ENCODE measurements around the gene DPYSL5.

Gene DPYSL5

DNA sequence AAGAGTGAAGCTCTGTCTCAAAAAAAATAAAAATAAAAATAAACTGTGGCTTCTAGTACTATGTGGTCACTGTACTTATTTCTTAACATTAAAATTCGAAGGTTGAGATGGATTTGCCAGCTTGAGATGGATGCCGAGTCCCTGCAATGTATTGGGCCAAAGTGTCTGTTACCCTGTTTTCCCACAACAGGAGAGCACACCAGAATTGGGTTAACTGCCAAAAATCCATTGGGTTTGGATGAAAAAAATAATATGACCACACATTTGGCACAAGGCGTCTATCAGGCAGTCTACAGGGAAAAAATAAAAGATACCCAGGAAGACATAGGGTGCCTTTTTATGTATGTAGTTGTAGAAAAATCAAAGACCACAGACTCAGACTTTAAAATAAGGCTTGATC is 103.3 kb downstream of the DPYSL5 start:
- peaks cover 18% of the 10 kb centered on the region for H3K27me3 ChIP-seq (ENCODE audit: insufficient read depth, low read length, poor library complexity)

GRCh38 chr2:26952374-26952773 is 104.4 kb downstream of the DPYSL5 start:
- H4K20me1 ChIP-seq (ENCODE audit: insufficient read depth, low read length): no peaks in the 10 kb centered on the region
- DNase-seq (no peak), ATAC-seq (ENCODE audit: insufficient read depth, low read depth) (no peak)
- no peak overlapping the region for H2AFZ ChIP-seq (ENCODE audit: low read depth, low read length)
- H3K27ac ChIP-seq (ENCODE audit: low read length): no peak overlapping the region
- H3K4me1 ChIP-seq (ENCODE audit: insufficient read depth, low read length): no peaks in the 10 kb centered on the region
- H3K4me3 ChIP-seq (ENCODE audit: low read depth in 1 of 2, low read length in 2 of 2): no peak overlapping the region
- H3K9me3 ChIP-seq (ENCODE audit: insufficient read depth, low read length, severe bottlenecking): no peaks in the 10 kb centered on the region
- H3K4me2 ChIP-seq (ENCODE audit: insufficient read depth, low read length): no peak overlapping the region
- TF ChIP-seq EZH2 (IDR thresholded peaks at IDR 0.05; ENCODE audit: borderline replicate concordance, low read depth, low read length, severe bottlenecking) (no peak), CTCF (IDR thresholded peaks at IDR 0.05; ENCODE audit: borderline replicate concordance, extremely low read depth, low read length, poor library complexity, severe bottlenecking) (no peak)
- H3K27me3 ChIP-seq (ENCODE audit: insufficient read depth, low read length, poor library complexity): peaks cover 20% of the 10 kb centered on the region
- no peaks in the 10 kb centered on the region for H3K36me3 ChIP-seq (ENCODE audit: insufficient read depth, low read length)
- H3K9ac ChIP-seq (ENCODE audit: low read depth, low read length): no peak overlapping the region
- no peaks in the 10 kb centered on the region for H3K79me2 ChIP-seq (ENCODE audit: insufficient read depth, low read length)

More for the DNA sequence above, 103.3 kb downstream of the DPYSL5 start:
- no peaks in the 10 kb centered on the region for H3K79me2 ChIP-seq (ENCODE audit: insufficient read depth, low read length)
- ATAC-seq (ENCODE audit: insufficient read depth, low read depth) (no peak), DNase-seq (no peak)
- H3K4me1 ChIP-seq (ENCODE audit: insufficient read depth, low read length): no peaks in the 10 kb centered on the region
- H3K4me2 ChIP-seq (ENCODE audit: insufficient read depth, low read length): no peak overlapping the region
- H3K36me3 ChIP-seq (ENCODE audit: insufficient read depth, low read length): no peaks in the 10 kb centered on the region
- no peak overlapping the region for H3K4me3 ChIP-seq (ENCODE audit: low read depth in 1 of 2, low read length in 2 of 2)
- TF ChIP-seq CTCF (IDR thresholded peaks at IDR 0.05; ENCODE audit: borderline replicate concordance, extremely low read depth, low read length, poor library complexity, severe bottlenecking) (no peak), EZH2 (IDR thresholded peaks at IDR 0.05; ENCODE audit: borderline replicate concordance, low read depth, low read length, severe bottlenecking) (no peak)
- no peak overlapping the region for H2AFZ ChIP-seq (ENCODE audit: low read depth, low read length)
- no peaks in the 10 kb centered on the region for H3K9me3 ChIP-seq (ENCODE audit: insufficient read depth, low read length, severe bottlenecking)
- H3K9ac ChIP-seq (ENCODE audit: low read depth, low read length): no peak overlapping the region
- H4K20me1 ChIP-seq (ENCODE audit: insufficient read depth, low read length): no peaks in the 10 kb centered on the region
- no peak overlapping the region for H3K27ac ChIP-seq (ENCODE audit: low read length)

DNA sequence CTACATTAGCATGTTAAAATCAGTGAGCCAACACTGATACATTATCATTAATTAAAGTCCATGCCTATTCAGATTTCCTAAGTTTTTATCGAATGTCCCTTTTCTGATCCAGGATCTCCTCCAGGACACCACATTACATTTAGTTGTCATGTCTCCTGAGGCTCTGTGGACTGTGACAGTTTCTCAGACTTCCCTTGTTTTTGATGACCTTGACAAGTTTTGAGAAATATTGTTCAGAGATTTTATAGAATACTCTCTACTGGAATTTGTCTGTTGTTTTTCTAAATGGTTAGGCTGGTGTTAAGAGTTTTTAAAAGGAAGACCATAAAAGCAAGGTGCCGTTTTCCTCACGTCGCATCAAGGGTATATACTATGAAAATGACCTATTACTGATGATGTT is 106.2 kb downstream of the DPYSL5 start:
- no peak overlapping the region for H3K27ac ChIP-seq (ENCODE audit: low read length)
- no peaks in the 10 kb centered on the region for H4K20me1 ChIP-seq (ENCODE audit: insufficient read depth, low read length)
- no peak overlapping the region for H3K4me2 ChIP-seq (ENCODE audit: insufficient read depth, low read length)
- no peaks in the 10 kb centered on the region for H3K36me3 ChIP-seq (ENCODE audit: insufficient read depth, low read length)
- H3K4me1 ChIP-seq (ENCODE audit: insufficient read depth, low read length): no peaks in the 10 kb centered on the region
- H2AFZ ChIP-seq (ENCODE audit: low read depth, low read length): no peak overlapping the region
- H3K79me2 ChIP-seq (ENCODE audit: insufficient read depth, low read length): no peaks in the 10 kb centered on the region
- H3K9me3 ChIP-seq (ENCODE audit: insufficient read depth, low read length, severe bottlenecking): no peaks in the 10 kb centered on the region
- DNase-seq (no peak), ATAC-seq (ENCODE audit: insufficient read depth, low read depth) (no peak)
- H3K27me3 ChIP-seq (ENCODE audit: insufficient read depth, low read length, poor library complexity): peaks cover 24% of the 10 kb centered on the region
- H3K9ac ChIP-seq (ENCODE audit: low read depth, low read length): no peak overlapping the region
- H3K4me3 ChIP-seq (ENCODE audit: low read depth in 1 of 2, low read length in 2 of 2): no peak overlapping the region
- TF ChIP-seq CTCF (IDR thresholded peaks at IDR 0.05; ENCODE audit: borderline replicate concordance, extremely low read depth, low read length, poor library complexity, severe bottlenecking) (no peak), EZH2 (IDR thresholded peaks at IDR 0.05; ENCODE audit: borderline replicate concordance, low read depth, low read length, severe bottlenecking) (no peak)

- ATAC-seq (ENCODE audit: insufficient read depth, low read depth): no peak
- peaks cover 22% of the 10 kb centered on the region for H3K27me3 ChIP-seq (ENCODE audit: insufficient read depth, low read length, poor library complexity)
- DNase-seq: no peak
- H3K9ac ChIP-seq (ENCODE audit: low read depth, low read length): no peak overlapping the region
- H3K4me2 ChIP-seq (ENCODE audit: insufficient read depth, low read length): no peak overlapping the region
- TF ChIP-seq EZH2 (IDR thresholded peaks at IDR 0.05; ENCODE audit: borderline replicate concordance, low read depth, low read length, severe bottlenecking): no peak
- TF ChIP-seq CTCF (IDR thresholded peaks at IDR 0.05; ENCODE audit: borderline replicate concordance, extremely low read depth, low read length, poor library complexity, severe bottlenecking): no peak
- no peaks in the 10 kb centered on the region for H3K9me3 ChIP-seq (ENCODE audit: insufficient read depth, low read length, severe bottlenecking)
- H3K27ac ChIP-seq (ENCODE audit: low read length): no peak overlapping the region
- no peaks in the 10 kb centered on the region for H4K20me1 ChIP-seq (ENCODE audit: insufficient read depth, low read length)
- no peaks in the 10 kb centered on the region for H3K4me1 ChIP-seq (ENCODE audit: insufficient read depth, low read length)
- H3K36me3 ChIP-seq (ENCODE audit: insufficient read depth, low read length): no peaks in the 10 kb centered on the region
- H2AFZ ChIP-seq (ENCODE audit: low read depth, low read length): no peak overlapping the region
- H3K4me3 ChIP-seq (ENCODE audit: low read depth in 1 of 2, low read length in 2 of 2): no peak overlapping the region
- no peaks in the 10 kb centered on the region for H3K79me2 ChIP-seq (ENCODE audit: insufficient read depth, low read length)
Observed at GRCh38 chr2:26957041-26957440, 109.1 kb downstream of the DPYSL5 start.

Data from DND-41 (cell line).